ENCODE data around the gene CAMP. TPM values are rescaled to one million over a fixed set of nuclear protein-coding genes. Genes with fewer than 3 reads are reported as not detected.
"Not testable (repeated sequence)": the region's sequence is repeated elsewhere in the genome, so short reads cannot be mapped to it uniquely, and the experiment has no call there.

The CAMP gene
- total RNA-seq, 2 experiments from 2014 or later = not detected

DNA sequence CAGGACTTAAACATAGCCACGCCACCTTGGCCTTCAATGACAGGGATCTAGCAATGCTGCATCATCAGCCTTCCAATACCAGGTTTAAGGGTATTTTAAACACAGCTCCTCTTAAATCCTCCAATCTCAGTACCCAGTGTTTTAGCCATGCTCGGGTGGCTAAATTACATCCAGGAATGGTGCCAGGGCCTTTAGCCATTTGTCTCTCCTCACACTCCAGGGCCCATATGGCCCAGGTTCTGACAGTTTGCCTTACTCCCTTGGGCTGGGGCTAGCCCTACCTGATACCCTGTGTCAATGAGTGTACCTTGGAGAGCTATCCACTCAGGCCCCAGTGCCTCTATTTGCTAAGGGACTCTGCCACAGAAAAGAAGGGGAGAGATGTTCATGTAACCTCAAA lies 47.0 kb downstream of the CAMP start:
- no peaks in the 10 kb centered on the region for H3K9me3 ChIP-seq (ENCODE audit: control insufficient read depth in 1 of 2, insufficient read depth in 1 of 2, low read length in 2 of 2)
- peaks cover 32% of the 10 kb centered on the region for H3K4me1 ChIP-seq (ENCODE audit: insufficient read depth, low read length)
- H3K9me3 Mint-ChIP-seq = no peaks in the 10 kb centered on the region
- H3K27ac Mint-ChIP-seq = peak overlapping the region; percentile 87
- no peak for DNase-seq
- no peak overlapping the region for H3K4me3 Mint-ChIP-seq
- peaks cover 12% of the 10 kb centered on the region for H3K36me3 ChIP-seq (ENCODE audit: insufficient read depth, low read length)
- intact Hi-C loops (cut with DNase I, micrococcal nuclease) = loop anchor here in 1 of 2 experiments (5.0 kb wide), 1 partner anchor 232 kb away; the partner anchor contains the start of gene SHISA5
- no peaks in the 10 kb centered on the region for H3K27me3 Mint-ChIP-seq
- H3K27ac ChIP-seq (ENCODE audit: low read depth in 1 of 2, low read length in 2 of 2) = no peak overlapping the region
- ChIA-PET CTCF (interaction anchor here (5.6 kb wide), 1 partner anchor 166 kb away, joined by 38 read pairs; no protein-coding TSS in a partner anchor), POLR2A (interaction anchor here (1.2 to 3.3 kb wide), 2 partner anchors 31 to 169 kb away, joined by 3 to 31 read pairs; partner anchors contain the start of genes CCDC51 and NME6)
- peaks cover 41% of the 10 kb centered on the region for H3K4me1 Mint-ChIP-seq (ENCODE audit: low read depth)
- H3K27me3 ChIP-seq (ENCODE audit: control insufficient read depth in 1 of 2, insufficient read depth in 2 of 2, low read length in 2 of 2) = no peaks in the 10 kb centered on the region
- no peak for ATAC-seq (ENCODE audit: poor library complexity)
- no peak overlapping the region for H3K4me3 ChIP-seq (ENCODE audit: low read length)
- TF ChIP-seq, protein P1, sequence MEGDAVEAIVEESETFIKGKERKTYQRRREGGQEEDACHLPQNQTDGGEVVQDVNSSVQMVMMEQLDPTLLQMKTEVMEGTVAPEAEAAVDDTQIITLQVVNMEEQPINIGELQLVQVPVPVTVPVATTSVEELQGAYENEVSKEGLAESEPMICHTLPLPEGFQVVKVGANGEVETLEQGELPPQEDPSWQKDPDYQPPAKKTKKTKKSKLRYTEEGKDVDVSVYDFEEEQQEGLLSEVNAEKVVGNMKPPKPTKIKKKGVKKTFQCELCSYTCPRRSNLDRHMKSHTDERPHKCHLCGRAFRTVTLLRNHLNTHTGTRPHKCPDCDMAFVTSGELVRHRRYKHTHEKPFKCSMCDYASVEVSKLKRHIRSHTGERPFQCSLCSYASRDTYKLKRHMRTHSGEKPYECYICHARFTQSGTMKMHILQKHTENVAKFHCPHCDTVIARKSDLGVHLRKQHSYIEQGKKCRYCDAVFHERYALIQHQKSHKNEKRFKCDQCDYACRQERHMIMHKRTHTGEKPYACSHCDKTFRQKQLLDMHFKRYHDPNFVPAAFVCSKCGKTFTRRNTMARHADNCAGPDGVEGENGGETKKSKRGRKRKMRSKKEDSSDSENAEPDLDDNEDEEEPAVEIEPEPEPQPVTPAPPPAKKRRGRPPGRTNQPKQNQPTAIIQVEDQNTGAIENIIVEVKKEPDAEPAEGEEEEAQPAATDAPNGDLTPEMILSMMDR (IDR thresholded peaks at IDR 0.05) = no peak
- peaks cover 13% of the 10 kb centered on the region for H3K36me3 Mint-ChIP-seq (ENCODE audit: low read depth)

DNA sequence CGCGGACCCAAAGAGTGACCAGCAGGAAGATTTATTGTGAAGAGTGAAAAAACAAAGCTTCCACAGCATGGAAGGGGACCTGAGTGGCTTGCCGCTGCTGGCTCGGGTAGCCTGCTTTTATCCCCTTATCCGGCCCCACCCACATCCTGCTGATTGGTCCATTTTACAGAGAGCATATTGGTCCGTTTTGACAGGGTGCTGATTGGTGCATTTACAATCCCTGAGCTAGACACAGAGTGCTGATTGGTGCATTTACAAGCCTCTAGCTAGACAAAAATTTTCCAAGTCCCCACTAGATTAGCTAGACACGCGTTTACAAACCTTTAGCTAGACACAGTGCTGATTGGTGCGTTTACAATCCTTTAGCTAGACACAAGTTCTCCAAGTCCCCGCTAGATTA lies 47.9 kb downstream of the CAMP start:
- peaks cover 41% of the 10 kb centered on the region for H3K4me1 Mint-ChIP-seq (ENCODE audit: low read depth)
- H3K4me1 ChIP-seq (ENCODE audit: insufficient read depth, low read length) = peaks cover 32% of the 10 kb centered on the region
- H3K4me3 ChIP-seq (ENCODE audit: low read length); H3K27me3 Mint-ChIP-seq; H3K9me3 ChIP-seq (ENCODE audit: control insufficient read depth in 1 of 2, insufficient read depth in 1 of 2, low read length in 2 of 2); H3K27ac ChIP-seq (ENCODE audit: low read depth in 1 of 2, low read length in 2 of 2); ATAC-seq (ENCODE audit: poor library complexity); DNase-seq; H3K27ac Mint-ChIP-seq; H3K36me3 ChIP-seq (ENCODE audit: insufficient read depth, low read length); H3K4me3 Mint-ChIP-seq; H3K27me3 ChIP-seq (ENCODE audit: control insufficient read depth in 1 of 2, insufficient read depth in 2 of 2, low read length in 2 of 2); H3K36me3 Mint-ChIP-seq (ENCODE audit: low read depth); H3K9me3 Mint-ChIP-seq: not testable (repeated sequence)
- ChIA-PET CTCF (interaction anchor here (1.2 to 5.6 kb wide), 2 partner anchors 30 to 165 kb away, joined by 3 to 38 read pairs; no protein-coding TSS in a partner anchor), POLR2A (interaction anchor here (0.8 kb wide), 1 partner anchor 163 kb away, joined by 3 read pairs; no protein-coding TSS in a partner anchor)
- intact Hi-C loops (cut with DNase I, micrococcal nuclease) = loop anchor here in 1 of 2 experiments (5.0 kb wide), 1 partner anchor 231 kb away; the partner anchor contains the start of gene SHISA5

DNA sequence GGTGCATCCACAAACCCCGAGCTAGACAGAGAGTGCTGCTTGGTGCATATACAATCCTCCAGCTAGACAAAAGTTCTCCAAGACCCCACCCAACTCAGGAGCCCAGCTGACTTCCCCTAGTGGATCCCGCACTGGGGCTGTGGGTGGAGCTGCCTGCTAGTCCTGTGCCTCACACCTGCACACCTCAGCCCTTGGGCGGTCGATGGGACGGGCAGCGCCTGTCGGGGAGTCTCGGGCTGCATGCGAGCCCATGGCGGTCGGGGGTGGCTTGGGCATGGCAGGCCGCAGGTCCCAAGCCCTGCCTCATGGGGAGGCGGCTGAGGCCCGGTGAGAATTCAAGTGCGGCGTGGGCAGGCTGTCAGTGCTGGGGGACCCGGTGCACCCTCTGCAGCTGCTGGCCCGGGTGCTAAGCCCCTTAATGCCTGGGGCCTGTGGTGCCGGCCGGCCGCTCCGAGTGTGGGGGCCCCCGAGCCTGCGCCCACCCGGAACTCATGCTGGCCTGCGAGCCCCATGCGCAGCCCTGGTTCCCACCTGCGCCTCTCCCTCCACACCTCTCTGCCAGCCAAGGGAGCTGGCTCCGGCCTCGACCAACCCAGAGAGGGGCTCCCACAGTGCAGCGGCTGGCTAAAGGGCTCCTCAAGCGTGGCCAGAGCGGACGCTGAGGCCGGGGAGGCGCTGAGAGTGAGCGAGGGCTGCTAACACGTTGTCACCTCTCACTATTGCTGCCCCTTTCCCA lies 48.6 kb downstream of the CAMP start:
- Mint-ChIP-seq H3K4me3 (no peak overlapping the region), H3K27me3 (no peaks in the 10 kb centered on the region), H3K4me1 (ENCODE audit: low read depth) (peaks cover 38% of the 10 kb centered on the region), H3K27ac (no peak overlapping the region), H3K9me3 (no peaks in the 10 kb centered on the region), H3K36me3 (ENCODE audit: low read depth) (peaks cover 2% of the 10 kb centered on the region)
- DNase-seq (peak in 1 of 14 experiments; percentile 27), ATAC-seq (ENCODE audit: poor library complexity) (no peak)
- H3K27me3 ChIP-seq (ENCODE audit: control insufficient read depth in 1 of 2, insufficient read depth in 2 of 2, low read length in 2 of 2) = no peaks in the 10 kb centered on the region
- ChIA-PET CTCF (interaction anchor here (0.5 to 5.6 kb wide), 3 partner anchors 31 to 279 kb away, joined by 3 to 38 read pairs (median 4); no protein-coding TSS in a partner anchor), POLR2A (interaction anchor here (0.8 to 1.3 kb wide), 2 partner anchors 162 to 285 kb away, joined by 3 read pairs; partner anchors contain the start of gene PFKFB4)
- intact Hi-C loops (cut with DNase I, micrococcal nuclease) = loop anchor here (2.0 to 5.0 kb wide), 2 partner anchors 230 to 277 kb away; partner anchors contain the start of gene SHISA5 (in 1 of the 2)
- peaks cover 32% of the 10 kb centered on the region for H3K4me1 ChIP-seq (ENCODE audit: insufficient read depth, low read length)
- no peaks in the 10 kb centered on the region for H3K9me3 ChIP-seq (ENCODE audit: control insufficient read depth in 1 of 2, insufficient read depth in 1 of 2, low read length in 2 of 2)
- TF ChIP-seq, protein P1 (IDR thresholded peaks at IDR 0.05) = no peak
- peaks cover 2% of the 10 kb centered on the region for H3K36me3 ChIP-seq (ENCODE audit: insufficient read depth, low read length)
- H3K27ac ChIP-seq (ENCODE audit: low read depth in 1 of 2, low read length in 2 of 2) = no peak overlapping the region
- no peak overlapping the region for H3K4me3 ChIP-seq (ENCODE audit: low read length)
